Activated naive CD4-positive, alpha-beta T cell (primary cell): ENCODE data around the gene KANK3.
"Not testable (repeated sequence)": the region's sequence is repeated elsewhere in the genome, so short reads cannot be mapped to it uniquely, and the experiment has no call there.

Source experiments
- DNase-seq, 4 experiments: peaks; one replicate each; lab custom pipeline; 2025; lab: John Stamatoyannopoulos, UW

The KANK3 gene

GRCh38 chr19:8316351-8317125, 26.5 kb downstream of the KANK3 start:
- DNase-seq = no peak

- not testable (repeated sequence) for DNase-seq
Measured at GRCh38 chr19:8314981-8315640, 28.0 kb downstream of the KANK3 start.

- DNase-seq = no peak
Measured at GRCh38 chr19:8311461-8312260, 31.4 kb downstream of the KANK3 start.

- DNase-seq = no peak
Measured at GRCh38 chr19:8310342-8311055, 32.6 kb downstream of the KANK3 start.

- DNase-seq = no peak
Measured at GRCh38 chr19:8308891-8309291, 34.2 kb downstream of the KANK3 start.

- DNase-seq = peak; percentile 72 to 84 (median 77)
Measured at GRCh38 chr19:8307965-8308866, 34.8 kb downstream of the KANK3 start, which contains the start of gene CD320. Gene CD320, minus strand, starts transcription at chr19:8308358. Its CDS starts 68 bp downstream, at chr19:8308290.

GRCh38 chr19:8307400-8307964, 35.6 kb downstream of the KANK3 start:
- DNase-seq = no peak

- DNase-seq = no peak
Measured at GRCh38 chr19:8306235-8307054, 36.6 kb downstream of the KANK3 start.

- DNase-seq = no peak
Measured at GRCh38 chr19:8305798-8306197, 37.3 kb downstream of the KANK3 start.

GRCh38 chr19:8304841-8305621, 38.0 kb downstream of the KANK3 start:
- DNase-seq = no peak

GRCh38 chr19:8302734-8303133, 40.3 kb downstream of the KANK3 start:
- DNase-seq = no peak

- DNase-seq = no peak
Measured at GRCh38 chr19:8302357-8302691, 40.7 kb downstream of the KANK3 start.

- not testable (repeated sequence) for DNase-seq
Measured at GRCh38 chr19:8291337-8291736, 51.7 kb downstream of the KANK3 start.

- not testable (repeated sequence) for DNase-seq
Measured at GRCh38 chr19:8276508-8276907, 66.6 kb downstream of the KANK3 start.
